Measurements from ENCODE around the gene SPOPL.

DNA sequence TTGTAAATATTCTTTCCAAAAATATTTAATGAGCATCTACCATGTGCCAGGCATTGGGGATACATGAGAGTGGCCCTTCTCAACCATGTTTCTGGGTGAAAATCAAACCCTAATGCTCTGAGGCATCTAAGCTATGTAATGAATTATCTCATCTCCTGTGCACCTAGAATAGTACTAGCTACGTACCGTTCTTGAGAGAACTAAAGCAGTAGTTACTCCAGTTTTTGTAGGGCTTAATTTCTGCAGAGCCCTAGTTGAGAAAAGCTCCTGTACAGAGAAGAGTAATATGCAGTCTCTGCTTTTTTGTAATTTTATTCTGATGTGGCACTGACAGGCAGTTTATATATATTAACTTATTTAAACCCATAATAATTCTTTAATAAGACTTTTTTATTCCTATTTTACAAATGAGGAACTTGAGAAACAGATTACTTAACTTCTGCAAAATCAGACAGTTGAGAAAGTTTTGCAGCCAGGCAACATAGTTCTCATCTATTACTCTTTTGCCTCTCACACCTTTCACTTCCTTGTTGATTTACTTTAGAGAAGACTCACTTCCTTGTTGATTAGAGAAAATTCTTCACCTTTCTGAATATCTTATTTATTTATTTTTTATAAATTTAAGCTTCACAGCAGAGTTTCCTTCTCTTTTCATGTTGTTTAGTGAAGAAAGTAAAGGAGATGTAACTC lies 3.1 kb downstream of the SPOPL start:
- TF ChIP-seq, protein P1, sequence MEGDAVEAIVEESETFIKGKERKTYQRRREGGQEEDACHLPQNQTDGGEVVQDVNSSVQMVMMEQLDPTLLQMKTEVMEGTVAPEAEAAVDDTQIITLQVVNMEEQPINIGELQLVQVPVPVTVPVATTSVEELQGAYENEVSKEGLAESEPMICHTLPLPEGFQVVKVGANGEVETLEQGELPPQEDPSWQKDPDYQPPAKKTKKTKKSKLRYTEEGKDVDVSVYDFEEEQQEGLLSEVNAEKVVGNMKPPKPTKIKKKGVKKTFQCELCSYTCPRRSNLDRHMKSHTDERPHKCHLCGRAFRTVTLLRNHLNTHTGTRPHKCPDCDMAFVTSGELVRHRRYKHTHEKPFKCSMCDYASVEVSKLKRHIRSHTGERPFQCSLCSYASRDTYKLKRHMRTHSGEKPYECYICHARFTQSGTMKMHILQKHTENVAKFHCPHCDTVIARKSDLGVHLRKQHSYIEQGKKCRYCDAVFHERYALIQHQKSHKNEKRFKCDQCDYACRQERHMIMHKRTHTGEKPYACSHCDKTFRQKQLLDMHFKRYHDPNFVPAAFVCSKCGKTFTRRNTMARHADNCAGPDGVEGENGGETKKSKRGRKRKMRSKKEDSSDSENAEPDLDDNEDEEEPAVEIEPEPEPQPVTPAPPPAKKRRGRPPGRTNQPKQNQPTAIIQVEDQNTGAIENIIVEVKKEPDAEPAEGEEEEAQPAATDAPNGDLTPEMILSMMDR (IDR thresholded peaks at IDR 0.05): no peak
- no peak for TF ChIP-seq POLR2A (IDR thresholded peaks at IDR 0.05)

All from Peyer's patch (tissue), 4 donors.